K562 (cell line): Measurements from ENCODE around the gene ROR2.

Experiments used
- POLR2A ChIP-seq: fragments of 450-650 bp; conservative IDR thresholded peaks from 2 replicates; pipeline ENCODE4 v1.6.1; 2016
- SRF ChIP-seq, 2 experiments: fragments of 250-450, 450-650 bp in 1 of 2; sonication (Bioruptor Pico) in 1 of 2; sonication (generic) in 1 of 2; formaldehyde crosslinking; IDR thresholded peaks; 2 replicates each; pipeline versions ENCODE4 v1.5.0 to v1.5.1; 2020 to 2022; ENCODE audit warnings: mild to moderate bottlenecking in 1 of 2, missing genetic modification reagents in 1 of 2
- STAG1 ChIP-seq: sonication (generic); formaldehyde crosslinking; IDR thresholded peaks from 2 replicates; pipeline ENCODE4 v1.5.0; 2020; ENCODE audit warnings: missing genetic modification reagents, borderline replicate concordance
- YY1 ChIP-seq, 3 experiments: IDR thresholded peaks; 2 replicates each; pipeline ENCODE4 v1.6.1; 2011; ENCODE audit warnings: low read length in 2 of 3, mild to moderate bottlenecking in 2 of 3, moderate library complexity in 2 of 3, borderline replicate concordance in 1 of 3, control low read depth in 1 of 3, low read depth in 1 of 3; ENCODE audit not compliant: insufficient read depth in 3 of 3, insufficient replicate concordance in 2 of 3, control insufficient read depth in 1 of 3, insufficient read length in 1 of 3; ENCODE audit errors: extremely low read depth in 1 of 3
- ZNF668 ChIP-seq: fragments of 250-450 bp; sonication (Bioruptor Pico); IDR thresholded peaks from 2 replicates; pipeline ENCODE4 v1.8.0; 2022; ENCODE audit warnings: mild to moderate bottlenecking, inconsistent platforms
- TF ChIP-seq, protein P1 (sequence below): IDR thresholded peaks from 3 replicates; pipeline ENCODE4 v1.6.1; 2011; ENCODE audit warnings: borderline replicate concordance, mild to moderate bottlenecking, moderate library complexity; ENCODE audit not compliant: insufficient read length; ENCODE audit errors: extremely low read depth
- TF ChIP-seq, protein P2 (sequence below): fragments of 250-450 bp; sonication (Bioruptor Pico); IDR thresholded peaks from 2 replicates; pipeline ENCODE4 v1.5.1; 2021; ENCODE audit warnings: mild to moderate bottlenecking
- TF ChIP-seq, protein P3 (sequence below), 3 experiments: IDR thresholded peaks in 2 of 3; conservative IDR thresholded peaks in 1 of 3; 2 replicates each; pipeline ENCODE4 v1.5.1; 2011 to 2012; ENCODE audit warnings: low read length in 3 of 3, mild to moderate bottlenecking in 3 of 3, control low read depth in 2 of 3, improper control_type of control experiment in 1 of 3, inconsistent platforms in 1 of 3, low read depth in 1 of 3, mixed read lengths in 1 of 3, moderate library complexity in 1 of 3; ENCODE audit not compliant: insufficient read depth in 2 of 3
- TF ChIP-seq, protein P4 (sequence below), 3 experiments: fragments of 200-800 bp in 1 of 3; fragments of 250-450 bp in 1 of 3; fragments of 450-650 bp in 1 of 3; sonication (Bioruptor Pico) in 1 of 3; sonication (Bioruptor generic) in 1 of 3; formaldehyde crosslinking in 1 of 3; IDR thresholded peaks; 2 replicates each; pipeline versions ENCODE4 v1.6.1 to v1.8.0; 2016 to 2022; ENCODE audit warnings: mild to moderate bottlenecking in 2 of 3, missing genetic modification characterization in 2 of 3, missing compliant biosample characterization in 1 of 3, moderate library complexity in 1 of 3
- TF ChIP-seq, protein P5 (sequence below): fragments of 450-650 bp; formaldehyde crosslinking; IDR thresholded peaks from 2 replicates; pipeline ENCODE4 v1.4.0; 2022; ENCODE audit warnings: missing genetic modification characterization

DNA sequence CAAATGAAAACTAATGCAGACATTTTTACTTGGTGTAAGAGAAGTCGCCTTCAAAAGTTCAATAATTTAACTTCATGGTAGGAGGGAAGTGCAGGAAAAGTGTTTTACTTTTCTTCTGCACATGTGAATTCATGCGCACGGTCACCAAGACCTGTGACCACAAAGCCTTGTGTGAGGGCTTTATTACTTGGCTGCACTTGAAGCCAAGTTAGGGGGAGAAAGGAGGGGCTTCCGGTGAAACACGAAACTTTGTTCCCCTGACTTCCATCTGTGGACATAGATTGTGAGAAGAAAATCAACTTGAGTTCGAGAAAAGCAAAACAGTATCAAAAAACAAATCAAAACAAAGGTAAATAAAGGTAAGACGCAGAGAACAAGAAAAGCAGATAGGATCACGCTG is 239.9 kb downstream of the ROR2 start:
- TF ChIP-seq, protein P1, sequence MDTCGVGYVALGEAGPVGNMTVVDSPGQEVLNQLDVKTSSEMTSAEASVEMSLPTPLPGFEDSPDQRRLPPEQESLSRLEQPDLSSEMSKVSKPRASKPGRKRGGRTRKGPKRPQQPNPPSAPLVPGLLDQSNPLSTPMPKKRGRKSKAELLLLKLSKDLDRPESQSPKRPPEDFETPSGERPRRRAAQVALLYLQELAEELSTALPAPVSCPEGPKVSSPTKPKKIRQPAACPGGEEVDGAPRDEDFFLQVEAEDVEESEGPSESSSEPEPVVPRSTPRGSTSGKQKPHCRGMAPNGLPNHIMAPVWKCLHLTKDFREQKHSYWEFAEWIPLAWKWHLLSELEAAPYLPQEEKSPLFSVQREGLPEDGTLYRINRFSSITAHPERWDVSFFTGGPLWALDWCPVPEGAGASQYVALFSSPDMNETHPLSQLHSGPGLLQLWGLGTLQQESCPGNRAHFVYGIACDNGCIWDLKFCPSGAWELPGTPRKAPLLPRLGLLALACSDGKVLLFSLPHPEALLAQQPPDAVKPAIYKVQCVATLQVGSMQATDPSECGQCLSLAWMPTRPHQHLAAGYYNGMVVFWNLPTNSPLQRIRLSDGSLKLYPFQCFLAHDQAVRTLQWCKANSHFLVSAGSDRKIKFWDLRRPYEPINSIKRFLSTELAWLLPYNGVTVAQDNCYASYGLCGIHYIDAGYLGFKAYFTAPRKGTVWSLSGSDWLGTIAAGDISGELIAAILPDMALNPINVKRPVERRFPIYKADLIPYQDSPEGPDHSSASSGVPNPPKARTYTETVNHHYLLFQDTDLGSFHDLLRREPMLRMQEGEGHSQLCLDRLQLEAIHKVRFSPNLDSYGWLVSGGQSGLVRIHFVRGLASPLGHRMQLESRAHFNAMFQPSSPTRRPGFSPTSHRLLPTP: no peak
- TF ChIP-seq POLR2A (no peak), YY1 (IDR thresholded peaks at IDR 0.05; ENCODE audit: borderline replicate concordance in 1 of 3, control insufficient read depth in 1 of 3, extremely low read depth in 1 of 3, insufficient read depth in 3 of 3, insufficient read length in 1 of 3, insufficient replicate concordance in 2 of 3, low read depth in 1 of 3, low read length in 2 of 3) (no peak), ZNF668 (CRISPR knock-in tag) (no peak), SRF (CRISPR knock-in tag; IDR thresholded peaks at IDR 0.05) (no peak), STAG1 (CRISPR knock-in tag) (no peak)
- TF ChIP-seq, protein P2, sequence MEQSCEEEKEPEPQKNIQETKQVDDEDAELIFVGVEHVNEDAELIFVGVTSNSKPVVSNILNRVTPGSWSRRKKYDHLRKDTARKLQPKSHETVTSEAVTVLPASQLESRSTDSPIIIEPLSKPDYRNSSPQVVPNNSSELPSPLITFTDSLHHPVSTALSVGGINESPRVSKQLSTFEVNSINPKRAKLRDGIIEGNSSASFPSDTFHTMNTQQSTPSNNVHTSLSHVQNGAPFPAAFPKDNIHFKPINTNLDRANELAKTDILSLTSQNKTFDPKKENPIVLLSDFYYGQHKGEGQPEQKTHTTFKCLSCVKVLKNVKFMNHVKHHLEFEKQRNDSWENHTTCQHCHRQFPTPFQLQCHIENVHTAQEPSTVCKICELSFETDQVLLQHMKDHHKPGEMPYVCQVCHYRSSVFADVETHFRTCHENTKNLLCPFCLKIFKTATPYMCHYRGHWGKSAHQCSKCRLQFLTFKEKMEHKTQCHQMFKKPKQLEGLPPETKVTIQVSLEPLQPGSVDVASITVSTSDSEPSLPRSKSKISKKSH (CRISPR knock-in tag): no peak
- TF ChIP-seq, protein P3, sequence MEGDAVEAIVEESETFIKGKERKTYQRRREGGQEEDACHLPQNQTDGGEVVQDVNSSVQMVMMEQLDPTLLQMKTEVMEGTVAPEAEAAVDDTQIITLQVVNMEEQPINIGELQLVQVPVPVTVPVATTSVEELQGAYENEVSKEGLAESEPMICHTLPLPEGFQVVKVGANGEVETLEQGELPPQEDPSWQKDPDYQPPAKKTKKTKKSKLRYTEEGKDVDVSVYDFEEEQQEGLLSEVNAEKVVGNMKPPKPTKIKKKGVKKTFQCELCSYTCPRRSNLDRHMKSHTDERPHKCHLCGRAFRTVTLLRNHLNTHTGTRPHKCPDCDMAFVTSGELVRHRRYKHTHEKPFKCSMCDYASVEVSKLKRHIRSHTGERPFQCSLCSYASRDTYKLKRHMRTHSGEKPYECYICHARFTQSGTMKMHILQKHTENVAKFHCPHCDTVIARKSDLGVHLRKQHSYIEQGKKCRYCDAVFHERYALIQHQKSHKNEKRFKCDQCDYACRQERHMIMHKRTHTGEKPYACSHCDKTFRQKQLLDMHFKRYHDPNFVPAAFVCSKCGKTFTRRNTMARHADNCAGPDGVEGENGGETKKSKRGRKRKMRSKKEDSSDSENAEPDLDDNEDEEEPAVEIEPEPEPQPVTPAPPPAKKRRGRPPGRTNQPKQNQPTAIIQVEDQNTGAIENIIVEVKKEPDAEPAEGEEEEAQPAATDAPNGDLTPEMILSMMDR (IDR thresholded peaks at IDR 0.05 in 2 of 3, conservative IDR thresholded peaks at IDR 0.05 in 1 of 3; ENCODE audit: insufficient read depth in 2 of 3, low read depth in 1 of 3, low read length in 3 of 3): no peak
- TF ChIP-seq, protein P4, sequence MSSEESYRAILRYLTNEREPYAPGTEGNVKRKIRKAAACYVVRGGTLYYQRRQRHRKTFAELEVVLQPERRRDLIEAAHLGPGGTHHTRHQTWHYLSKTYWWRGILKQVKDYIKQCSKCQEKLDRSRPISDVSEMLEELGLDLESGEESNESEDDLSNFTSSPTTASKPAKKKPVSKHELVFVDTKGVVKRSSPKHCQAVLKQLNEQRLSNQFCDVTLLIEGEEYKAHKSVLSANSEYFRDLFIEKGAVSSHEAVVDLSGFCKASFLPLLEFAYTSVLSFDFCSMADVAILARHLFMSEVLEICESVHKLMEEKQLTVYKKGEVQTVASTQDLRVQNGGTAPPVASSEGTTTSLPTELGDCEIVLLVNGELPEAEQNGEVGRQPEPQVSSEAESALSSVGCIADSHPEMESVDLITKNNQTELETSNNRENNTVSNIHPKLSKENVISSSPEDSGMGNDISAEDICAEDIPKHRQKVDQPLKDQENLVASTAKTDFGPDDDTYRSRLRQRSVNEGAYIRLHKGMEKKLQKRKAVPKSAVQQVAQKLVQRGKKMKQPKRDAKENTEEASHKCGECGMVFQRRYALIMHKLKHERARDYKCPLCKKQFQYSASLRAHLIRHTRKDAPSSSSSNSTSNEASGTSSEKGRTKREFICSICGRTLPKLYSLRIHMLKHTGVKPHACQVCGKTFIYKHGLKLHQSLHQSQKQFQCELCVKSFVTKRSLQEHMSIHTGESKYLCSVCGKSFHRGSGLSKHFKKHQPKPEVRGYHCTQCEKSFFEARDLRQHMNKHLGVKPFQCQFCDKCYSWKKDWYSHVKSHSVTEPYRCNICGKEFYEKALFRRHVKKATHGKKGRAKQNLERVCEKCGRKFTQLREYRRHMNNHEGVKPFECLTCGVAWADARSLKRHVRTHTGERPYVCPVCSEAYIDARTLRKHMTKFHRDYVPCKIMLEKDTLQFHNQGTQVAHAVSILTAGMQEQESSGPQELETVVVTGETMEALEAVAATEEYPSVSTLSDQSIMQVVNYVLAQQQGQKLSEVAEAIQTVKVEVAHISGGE (CRISPR knock-in tag; IDR thresholded peaks at IDR 0.05): no peak
- TF ChIP-seq, protein P5, sequence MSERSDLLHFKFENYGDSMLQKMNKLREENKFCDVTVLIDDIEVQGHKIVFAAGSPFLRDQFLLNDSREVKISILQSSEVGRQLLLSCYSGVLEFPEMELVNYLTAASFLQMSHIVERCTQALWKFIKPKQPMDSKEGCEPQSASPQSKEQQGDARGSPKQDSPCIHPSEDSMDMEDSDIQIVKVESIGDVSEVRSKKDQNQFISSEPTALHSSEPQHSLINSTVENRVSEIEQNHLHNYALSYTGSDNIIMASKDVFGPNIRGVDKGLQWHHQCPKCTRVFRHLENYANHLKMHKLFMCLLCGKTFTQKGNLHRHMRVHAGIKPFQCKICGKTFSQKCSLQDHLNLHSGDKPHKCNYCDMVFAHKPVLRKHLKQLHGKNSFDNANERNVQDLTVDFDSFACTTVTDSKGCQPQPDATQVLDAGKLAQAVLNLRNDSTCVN (CRISPR knock-in tag): no peak
